ENCODE data around the gene CHCHD10. TPM values are rescaled to one million over a fixed set of nuclear protein-coding genes. Genes with fewer than 3 reads are reported as not detected.

Gene CHCHD10
- 3.9 and 6.5 TPM in 2 replicates for total RNA-seq

DNA sequence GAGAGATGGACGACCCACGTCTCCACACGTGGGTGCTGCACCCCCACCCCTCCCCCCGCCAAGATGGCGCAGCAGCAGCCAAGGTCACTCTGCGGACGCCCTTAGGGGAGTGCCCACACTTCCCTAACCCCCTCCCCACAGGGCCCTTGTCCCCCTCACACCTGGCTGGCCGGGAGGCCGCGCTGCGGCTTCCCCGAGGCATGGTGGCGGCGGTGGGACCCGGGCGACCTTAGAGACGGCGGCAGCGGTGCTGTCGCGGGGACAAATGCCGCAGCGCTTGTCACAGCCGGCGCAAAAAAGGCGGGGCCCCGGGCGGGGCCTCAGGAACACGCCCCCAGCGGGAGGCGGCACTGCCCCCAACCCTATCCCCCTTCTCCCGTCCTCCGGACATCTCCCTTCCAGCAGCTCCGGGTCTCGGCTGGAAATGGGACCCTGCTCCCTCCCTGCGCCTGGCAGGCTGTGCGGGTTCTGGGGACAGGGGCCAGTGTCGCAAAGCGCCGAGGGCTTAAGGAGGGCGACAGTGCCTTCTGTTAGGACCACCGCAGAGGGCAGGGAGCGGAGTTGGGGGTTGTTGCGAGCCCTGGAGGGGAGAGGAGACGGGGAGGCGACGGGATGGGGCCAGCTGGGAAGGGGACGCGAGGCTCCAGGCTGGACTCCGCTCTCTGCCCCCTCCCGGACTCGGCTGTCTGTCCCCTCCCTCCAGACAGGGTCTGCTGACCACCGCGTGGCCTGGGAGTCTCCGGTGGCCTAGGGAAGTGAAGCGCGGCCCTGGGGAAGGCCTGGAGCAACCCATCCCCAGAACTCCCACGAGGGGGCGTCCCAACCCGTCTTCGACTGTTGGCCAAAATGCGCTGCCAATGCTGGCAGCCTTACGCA, at the start of gene CHCHD10:
Gene CHCHD10 (minus strand): TSS at position 300 of the 876 bp plus-strand sequence. CDS start 98 bp downstream, at position 202.

GRCh38 chr22:23786752-23787599, 19.2 kb upstream of the CHCHD10 start, which contains the start of gene SMARCB1:
TSS of gene SMARCB1 (plus strand) at chr22:23786966. CDS start at chr22:23787170, 204 bp downstream.

DNA sequence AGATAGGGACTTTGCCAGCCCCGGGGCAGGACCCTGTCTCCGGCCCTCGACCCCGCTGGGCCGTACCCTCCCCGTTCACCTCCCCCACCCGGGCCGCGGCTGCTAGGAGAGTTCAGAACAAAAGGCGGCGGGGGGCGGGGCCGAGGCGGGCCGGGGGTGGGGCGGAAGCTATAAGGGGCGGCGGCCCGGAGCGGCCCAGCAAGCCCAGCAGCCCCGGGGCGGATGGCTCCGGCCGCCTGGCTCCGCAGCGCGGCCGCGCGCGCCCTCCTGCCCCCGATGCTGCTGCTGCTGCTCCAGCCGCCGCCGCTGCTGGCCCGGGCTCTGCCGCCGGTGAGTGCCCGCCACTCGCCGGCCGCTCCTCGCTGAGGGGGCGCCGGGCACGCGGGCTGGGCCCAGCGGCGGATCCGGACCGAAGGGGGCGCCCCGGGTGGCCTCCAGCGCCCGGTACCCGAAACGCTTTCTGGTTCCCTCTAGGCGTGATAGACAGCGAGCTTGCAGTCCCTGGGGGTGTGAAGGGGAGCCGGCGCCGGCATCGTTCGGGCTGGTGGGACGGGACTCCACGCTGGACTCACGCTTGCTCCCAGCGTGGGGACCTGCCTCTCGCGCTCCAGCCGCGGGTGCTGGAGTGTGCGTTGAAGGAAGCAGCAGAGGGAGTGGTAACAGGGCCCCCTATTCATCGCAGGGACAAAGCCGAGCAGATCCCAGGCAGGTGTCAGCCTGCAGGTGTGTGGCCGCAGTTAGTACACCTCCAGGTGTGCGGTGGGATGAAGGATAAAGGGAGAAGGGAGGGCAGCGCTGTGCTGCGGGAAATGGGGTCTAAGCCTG, 5.1 kb upstream of the CHCHD10 start, which contains the start of gene MMP11:
Gene MMP11 (plus strand): TSS at position 201 of the 825 bp plus-strand sequence. CDS start 22 bp downstream, at position 223.

GRCh38 chr22:23762842-23763578, 4.8 kb downstream of the CHCHD10 start, which contains the start of gene C22orf15:
TSS of gene C22orf15 (plus strand) at chr22:23762990. CDS start at chr22:23763307, 317 bp downstream.

DNA sequence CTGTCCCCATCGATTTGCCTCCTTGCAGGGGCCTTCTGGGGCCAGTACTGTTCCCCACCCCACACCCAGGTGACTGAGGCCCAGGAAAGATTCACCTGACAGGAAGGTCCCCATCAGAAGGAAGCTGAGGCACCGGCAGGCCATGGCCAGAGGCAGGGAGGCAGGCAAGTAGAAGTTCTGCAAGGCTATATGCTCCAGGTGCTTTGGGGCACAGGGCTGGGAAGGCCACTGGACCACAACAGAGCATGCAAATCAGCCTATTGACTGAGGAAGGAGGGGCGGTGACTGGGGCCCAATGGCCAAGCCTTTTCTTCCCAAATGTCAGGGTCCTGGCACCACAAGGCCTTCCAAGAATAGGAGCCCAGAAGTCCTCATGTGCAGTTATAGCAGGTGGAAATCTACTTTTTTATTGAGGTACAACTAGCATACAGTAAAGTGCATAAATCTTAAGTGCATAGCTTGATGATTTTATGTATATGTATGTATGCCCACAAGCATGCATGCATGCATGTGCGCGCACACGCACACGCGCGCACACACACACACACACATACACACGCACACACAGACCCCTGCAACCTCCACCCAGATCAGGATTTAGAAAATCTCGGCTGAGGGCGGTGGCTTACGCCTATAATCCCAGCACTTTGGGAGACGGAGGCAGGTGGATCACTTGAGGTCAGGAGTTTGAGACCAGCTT, 13.4 kb downstream of the CHCHD10 start, which contains the start of gene VPREB3:
Gene VPREB3 (minus strand): TSS at position 206 of the 700 bp plus-strand sequence. CDS start 62 bp downstream, at position 144.

GRCh38 chr22:23750714-23751440, 16.9 kb downstream of the CHCHD10 start, which contains the start of gene ZNF70:
TSS of gene ZNF70 (minus strand) at chr22:23751112. CDS start at chr22:23745140, 5,972 bp downstream.

Other genes with a start within 250 kb of the CHCHD10 start
- not detected in 2 replicates for gene IGLL1, start 187.7 kb downstream of the CHCHD10 start, total RNA-seq
- 0.11 and 0.13 TPM in 2 replicates for gene DRICH1, start 135.7 kb downstream of the CHCHD10 start, total RNA-seq
- not detected in 2 replicates for gene RGL4, start 77.0 kb downstream of the CHCHD10 start, total RNA-seq
- 6.3 and 7.1 TPM in 2 replicates for gene ZNF70, start 16.9 kb downstream of the CHCHD10 start, total RNA-seq
- gene VPREB3, start 13.5 kb downstream of the CHCHD10 start, total RNA-seq, result not detected in 2 replicates
- 1.2 and 1.9 TPM in 2 replicates for gene C22orf15, start 5.0 kb downstream of the CHCHD10 start, total RNA-seq
- 3.9 and 4.1 TPM in 2 replicates for gene MMP11, start 4.9 kb upstream of the CHCHD10 start, total RNA-seq
- 44.3 and 48.2 TPM in 2 replicates for gene SMARCB1, start 19.0 kb upstream of the CHCHD10 start, total RNA-seq
- gene DERL3, start 71.0 kb upstream of the CHCHD10 start, total RNA-seq, result 0.43 and 0.65 TPM in 2 replicates
- 12.3 and 15.3 TPM in 2 replicates for gene SLC2A11, start 89.9 kb upstream of the CHCHD10 start, total RNA-seq
- 156 and 195 TPM in 2 replicates for gene MIF, start 126.4 kb upstream of the CHCHD10 start, total RNA-seq
- gene GSTT2B, start 193.2 kb upstream of the CHCHD10 start, total RNA-seq, result 1.7 and 19.7 TPM in 2 replicates
- gene DDTL, start 198.9 kb upstream of the CHCHD10 start, total RNA-seq, result 1.0 TPM in 1 of 2 replicates, not detected in the other
- gene DDT, start 206.5 kb upstream of the CHCHD10 start, total RNA-seq, result 57.7 and 68.2 TPM in 2 replicates
- 0.78 TPM in 1 of 2 replicates, not detected in the other for gene GSTT2, start 212.2 kb upstream of the CHCHD10 start, total RNA-seq
- gene GSTT4, start 237.5 kb upstream of the CHCHD10 start, total RNA-seq, result not detected in 2 replicates
- gene CABIN1, start 243.3 kb upstream of the CHCHD10 start, total RNA-seq, result 37.8 and 38.2 TPM in 2 replicates